Measurements from ENCODE around the gene FPR3.

GRCh38 chr19:51793994-51794393, 963 bp upstream of the FPR3 start:
- TF ChIP-seq CTCF (tag by site-specific recombination; IDR thresholded peaks at IDR 0.05) (no peak), REST (tag by site-specific recombination; IDR thresholded peaks at IDR 0.05) (no peak), YY1 (tag by site-specific recombination; IDR thresholded peaks at IDR 0.05) (no peak), ZNF335 (tag by site-specific recombination; conservative IDR thresholded peaks at IDR 0.05) (no peak), ZBTB17 (tag by site-specific recombination; IDR thresholded peaks at IDR 0.05) (no peak)
